Caco-2 (cell line): Measurements from ENCODE around the gene BACE1-AS. TPM values are rescaled to one million over a fixed set of nuclear protein-coding genes. Genes with fewer than 3 reads are reported as not detected.

Experiments used
- BruUV-seq: library from RNA; stranded (reverse); fragments of 400-500 nt; replicated peaks from 2 replicates; lab custom pipeline; 2021; lab: Mats Ljungman, UMichigan
- CTCF ChIA-PET: fragments of 300-600 bp; sonication (Branson Sonifier 250); formaldehyde crosslinking; loops from one replicate; lab custom pipeline; 2022; ENCODE audit warnings: antibody characterized with exemption; lab: Charles Lee
- POLR2A ChIA-PET: fragments of 300-600 bp; sonication (Branson Sonifier 250); formaldehyde crosslinking; loops from one replicate; lab custom pipeline; 2022; ENCODE audit warnings: antibody characterized with exemption; lab: Charles Lee
- DNase-seq, 2 experiments: peaks; one replicate each; pipeline versions ENCODE4 v3.0.0 to v3.0.0-alpha.2; 2020 to 2022
- H3K27me3 ChIP-seq: replicated peaks from 2 replicates; pipeline ENCODE4 v1.6.0; 2011; ENCODE audit warnings: low read length; ENCODE audit not compliant: control insufficient read depth, insufficient read depth
- H3K36me3 ChIP-seq: 2 replicates; pipeline ENCODE4 v1.5.1; 2011; ENCODE audit warnings: low read length; ENCODE audit not compliant: control insufficient read depth, insufficient read depth
- H3K4me1 ChIP-seq: fragments of 250-450 bp; sonication (Bioruptor Pico); 2 replicates; pipeline ENCODE4 v1.5.1; 2020; ENCODE audit warnings: mild to moderate bottlenecking
- H3K4me3 ChIP-seq: 2 replicates; pipeline ENCODE4 v1.5.1; 2011; ENCODE audit warnings: low read depth, mild to moderate bottlenecking, control low read depth, low read length
- H3K9me3 ChIP-seq: fragments of 250-450 bp; sonication (Bioruptor Pico); 2 replicates; pipeline ENCODE4 v1.5.1; 2020; ENCODE audit warnings: mild to moderate bottlenecking, moderate library complexity
- H3K27ac Mint-ChIP-seq: one replicate; pipeline ENCODE4 v1.8.0; 2022; ENCODE audit warnings: mixed read lengths; ENCODE audit not compliant: unreplicated experiment
- H3K27me3 Mint-ChIP-seq: one replicate; pipeline ENCODE4 v1.8.0; 2022; ENCODE audit warnings: mixed read lengths; ENCODE audit not compliant: insufficient read depth, unreplicated experiment
- H3K36me3 Mint-ChIP-seq: one replicate; pipeline ENCODE4 v1.8.0; 2022; ENCODE audit warnings: mild to moderate bottlenecking, mixed read lengths; ENCODE audit not compliant: insufficient read depth, unreplicated experiment
- H3K4me1 Mint-ChIP-seq: one replicate; pipeline ENCODE4 v1.8.0; 2022; ENCODE audit warnings: low read depth, mixed read lengths; ENCODE audit not compliant: unreplicated experiment
- H3K4me3 Mint-ChIP-seq: one replicate; pipeline ENCODE4 v1.8.0; 2022; ENCODE audit warnings: mild to moderate bottlenecking, moderate library complexity, mixed read lengths; ENCODE audit not compliant: unreplicated experiment
- H3K9me3 Mint-ChIP-seq: one replicate; pipeline ENCODE4 v1.8.0; 2022; ENCODE audit warnings: mixed read lengths; ENCODE audit not compliant: unreplicated experiment
- intact Hi-C: fragments of 100-400 bp; cut with micrococcal nuclease; formaldehyde crosslinking; loops from one replicate; pipeline ENCODE4 v1.10.0; 2022; ENCODE audit not compliant: unreplicated experiment
- total RNA-seq: library from RNA; stranded (reverse); gene quantifications from 2 replicates; pipeline ENCODE4 v1.2.3, GENCODE V29; 2022
- TF ChIP-seq, protein P1 (sequence below), 2 experiments: fragments of 200-600 bp in 1 of 2; IDR thresholded peaks; 1 replicate in 1 of 2; 2 replicates in 1 of 2; pipeline versions ENCODE4 v1.5.1 to v1.8.0; 2011 to 2022; ENCODE audit warnings: antibody characterized with exemption in 1 of 2, control low read depth in 1 of 2, inconsistent platforms in 1 of 2, low read depth in 1 of 2, low read length in 1 of 2, mild to moderate bottlenecking in 1 of 2, moderate library complexity in 1 of 2; ENCODE audit not compliant: insufficient read depth in 1 of 2, severe bottlenecking in 1 of 2, unreplicated experiment in 1 of 2

Gene BACE1-AS
- total RNA-seq, 1 experiment from 2014 or later = 18.8 TPM

DNA sequence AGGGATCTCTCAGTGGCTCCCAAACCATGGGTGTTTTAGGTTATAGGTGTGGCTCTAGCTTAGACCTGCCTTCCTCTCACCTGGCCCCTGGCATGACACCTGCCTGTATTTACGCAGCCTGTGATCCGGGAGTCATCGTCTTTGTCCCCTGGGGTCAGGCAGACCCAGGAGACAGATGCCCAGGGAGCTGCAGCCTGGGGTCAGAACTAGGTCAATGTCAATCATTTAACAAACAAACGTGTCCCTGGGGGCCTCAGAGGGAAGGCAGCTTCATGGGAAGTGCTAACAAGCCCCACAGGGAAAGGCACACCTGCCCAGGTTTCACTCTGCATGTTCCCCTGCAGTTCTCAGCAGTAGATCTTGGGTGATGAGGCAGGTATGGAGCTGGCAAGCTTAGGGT lies 12.0 kb downstream of the BACE1-AS start:
- no peaks in the 10 kb centered on the region for H3K36me3 ChIP-seq
- no TSS peak for BruUV-seq
- no peaks in the 10 kb centered on the region for H3K27me3 Mint-ChIP-seq
- no peaks in the 10 kb centered on the region for H3K9me3 Mint-ChIP-seq
- DNase-seq = no peak
- peaks cover 23% of the 10 kb centered on the region for H3K4me1 ChIP-seq
- POLR2A ChIA-PET = no interaction called here
- intact Hi-C loops = no loop called here
- no peaks in the 10 kb centered on the region for H3K9me3 ChIP-seq
- H3K27ac Mint-ChIP-seq = no peak overlapping the region
- no peak overlapping the region for H3K4me3 Mint-ChIP-seq
- H3K4me3 ChIP-seq = no peak overlapping the region
- CTCF ChIA-PET = no interaction called here
- TF ChIP-seq, protein P1, sequence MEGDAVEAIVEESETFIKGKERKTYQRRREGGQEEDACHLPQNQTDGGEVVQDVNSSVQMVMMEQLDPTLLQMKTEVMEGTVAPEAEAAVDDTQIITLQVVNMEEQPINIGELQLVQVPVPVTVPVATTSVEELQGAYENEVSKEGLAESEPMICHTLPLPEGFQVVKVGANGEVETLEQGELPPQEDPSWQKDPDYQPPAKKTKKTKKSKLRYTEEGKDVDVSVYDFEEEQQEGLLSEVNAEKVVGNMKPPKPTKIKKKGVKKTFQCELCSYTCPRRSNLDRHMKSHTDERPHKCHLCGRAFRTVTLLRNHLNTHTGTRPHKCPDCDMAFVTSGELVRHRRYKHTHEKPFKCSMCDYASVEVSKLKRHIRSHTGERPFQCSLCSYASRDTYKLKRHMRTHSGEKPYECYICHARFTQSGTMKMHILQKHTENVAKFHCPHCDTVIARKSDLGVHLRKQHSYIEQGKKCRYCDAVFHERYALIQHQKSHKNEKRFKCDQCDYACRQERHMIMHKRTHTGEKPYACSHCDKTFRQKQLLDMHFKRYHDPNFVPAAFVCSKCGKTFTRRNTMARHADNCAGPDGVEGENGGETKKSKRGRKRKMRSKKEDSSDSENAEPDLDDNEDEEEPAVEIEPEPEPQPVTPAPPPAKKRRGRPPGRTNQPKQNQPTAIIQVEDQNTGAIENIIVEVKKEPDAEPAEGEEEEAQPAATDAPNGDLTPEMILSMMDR (IDR thresholded peaks at IDR 0.05; ENCODE audit: insufficient read depth in 1 of 2, low read depth in 1 of 2, low read length in 1 of 2, severe bottlenecking in 1 of 2, unreplicated experiment in 1 of 2) = no peak
- peaks cover 20% of the 10 kb centered on the region for H3K4me1 Mint-ChIP-seq
- no peaks in the 10 kb centered on the region for H3K27me3 ChIP-seq
- no peaks in the 10 kb centered on the region for H3K36me3 Mint-ChIP-seq

DNA sequence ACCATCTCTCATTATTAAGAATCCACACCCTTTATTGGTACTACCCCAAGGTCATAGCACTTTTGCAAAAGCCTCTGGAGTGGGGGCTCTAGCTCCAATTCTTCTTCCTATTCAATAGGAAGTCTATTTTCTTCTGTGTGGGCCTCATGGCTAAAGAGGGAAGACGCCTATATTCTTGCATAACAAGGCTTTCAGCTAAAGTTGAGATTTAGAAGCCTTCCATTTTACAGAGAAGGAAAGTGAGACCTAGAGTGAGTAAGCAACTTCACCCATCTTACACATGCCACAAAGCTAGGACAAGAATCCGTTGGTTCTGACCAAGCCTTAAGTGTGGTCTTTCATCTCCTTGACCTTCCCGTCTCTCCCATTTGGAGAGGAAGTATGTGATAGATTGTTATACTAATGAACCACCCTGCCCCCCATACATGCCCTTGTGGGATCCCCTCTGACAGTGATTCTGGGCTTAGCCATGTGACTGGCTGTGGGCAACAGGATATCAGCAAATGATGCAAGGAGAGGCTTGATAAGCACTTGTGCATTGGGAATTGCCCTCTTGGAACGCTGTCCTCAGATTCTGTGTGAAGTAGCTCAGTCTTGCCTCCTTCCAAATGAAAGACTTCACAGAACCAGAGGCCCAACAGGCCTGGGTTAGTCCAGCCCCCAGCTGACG lies 12.6 kb downstream of the BACE1-AS start:
- H3K4me1 ChIP-seq = peaks cover 23% of the 10 kb centered on the region

DNA sequence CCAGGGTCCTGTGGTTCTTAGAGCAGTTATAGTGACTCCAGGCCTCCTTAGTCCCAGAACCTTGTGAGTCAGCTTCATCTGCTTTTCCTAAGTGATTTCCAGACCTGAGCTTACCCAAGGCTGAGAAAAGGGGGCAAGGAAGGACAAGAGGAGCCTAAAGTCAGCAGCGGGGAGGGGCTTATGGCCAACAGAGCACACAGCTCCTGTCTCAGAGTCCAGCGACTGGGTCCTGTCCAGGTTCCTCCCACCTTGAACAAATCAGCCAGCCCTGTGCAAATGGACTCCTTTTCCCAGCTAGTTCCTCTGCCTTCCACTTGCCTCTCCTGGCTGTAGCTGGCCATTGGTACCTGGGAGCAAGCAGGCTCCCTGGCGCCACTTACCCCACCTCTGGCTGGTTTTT lies 14.0 kb downstream of the BACE1-AS start:
- peak in 1 of 2 experiments; percentile 34 for DNase-seq
- H3K4me3 ChIP-seq = no peak overlapping the region
- no peaks in the 10 kb centered on the region for H3K27me3 Mint-ChIP-seq
- no peaks in the 10 kb centered on the region for H3K27me3 ChIP-seq
- ChIA-PET POLR2A (interaction anchor here (0.5 to 0.6 kb wide), 2 partner anchors 9 to 17 kb away, joined by 6 to 10 read pairs; no protein-coding TSS in a partner anchor), CTCF (no interaction called here)
- H3K36me3 ChIP-seq = no peaks in the 10 kb centered on the region
- no peaks in the 10 kb centered on the region for H3K9me3 Mint-ChIP-seq
- no peak overlapping the region for H3K27ac Mint-ChIP-seq
- H3K4me3 Mint-ChIP-seq = no peak overlapping the region
- no TSS peak for BruUV-seq
- intact Hi-C loops = no loop called here
- peaks cover 10% of the 10 kb centered on the region for H3K4me1 Mint-ChIP-seq
- no peaks in the 10 kb centered on the region for H3K36me3 Mint-ChIP-seq
- peaks cover 9% of the 10 kb centered on the region for H3K4me1 ChIP-seq
- TF ChIP-seq, protein P1 (IDR thresholded peaks at IDR 0.05; ENCODE audit: insufficient read depth in 1 of 2, low read depth in 1 of 2, low read length in 1 of 2, severe bottlenecking in 1 of 2, unreplicated experiment in 1 of 2) = no peak
- H3K9me3 ChIP-seq = no peaks in the 10 kb centered on the region

More for the DNA sequence above, 12.6 kb downstream of the BACE1-AS start:
- Mint-ChIP-seq H3K27ac (no peak overlapping the region), H3K27me3 (no peaks in the 10 kb centered on the region), H3K4me3 (no peak overlapping the region), H3K36me3 (no peaks in the 10 kb centered on the region), H3K4me1 (peaks cover 20% of the 10 kb centered on the region), H3K9me3 (no peaks in the 10 kb centered on the region)
- no peak for DNase-seq
- Histone ChIP-seq H3K36me3 (no peaks in the 10 kb centered on the region), H3K27me3 (no peaks in the 10 kb centered on the region), H3K4me3 (no peak overlapping the region), H3K9me3 (no peaks in the 10 kb centered on the region)
- TF ChIP-seq, protein P1 (IDR thresholded peaks at IDR 0.05; ENCODE audit: insufficient read depth in 1 of 2, low read depth in 1 of 2, low read length in 1 of 2, severe bottlenecking in 1 of 2, unreplicated experiment in 1 of 2) = no peak
- POLR2A ChIA-PET = no interaction called here
- CTCF ChIA-PET = no interaction called here
- no TSS peak for BruUV-seq
- intact Hi-C loops = no loop called here
